Mucosa of stomach (tissue), 1 donor: ENCODE data around the gene RFPL3.

Experiments
- H3K27me3 ChIP-seq: one replicate; pipeline ENCODE4 v1.7.0; 2013; ENCODE audit warnings: mild to moderate bottlenecking, low read length; ENCODE audit not compliant: control insufficient read depth, insufficient read depth
- H3K36me3 ChIP-seq: one replicate; pipeline ENCODE4 v1.7.0; 2013; ENCODE audit warnings: low read length; ENCODE audit not compliant: control insufficient read depth, insufficient read depth
- H3K4me1 ChIP-seq: one replicate; pipeline ENCODE4 v1.7.0; 2013; ENCODE audit warnings: mild to moderate bottlenecking, low read length; ENCODE audit not compliant: control insufficient read depth, insufficient read depth
- H3K4me3 ChIP-seq: one replicate; pipeline ENCODE4 v1.7.0; 2013; ENCODE audit warnings: low read length
- H3K9ac ChIP-seq: one replicate; pipeline ENCODE4 v1.7.0; 2013; ENCODE audit warnings: mild to moderate bottlenecking, low read length, moderate library complexity
- H3K9me3 ChIP-seq: one replicate; pipeline ENCODE4 v1.7.0; 2013; ENCODE audit warnings: mild to moderate bottlenecking, low read length, moderate library complexity; ENCODE audit not compliant: control insufficient read depth
- donor health status: Pancreatic carcinoma.

RFPL3 gene

DNA sequence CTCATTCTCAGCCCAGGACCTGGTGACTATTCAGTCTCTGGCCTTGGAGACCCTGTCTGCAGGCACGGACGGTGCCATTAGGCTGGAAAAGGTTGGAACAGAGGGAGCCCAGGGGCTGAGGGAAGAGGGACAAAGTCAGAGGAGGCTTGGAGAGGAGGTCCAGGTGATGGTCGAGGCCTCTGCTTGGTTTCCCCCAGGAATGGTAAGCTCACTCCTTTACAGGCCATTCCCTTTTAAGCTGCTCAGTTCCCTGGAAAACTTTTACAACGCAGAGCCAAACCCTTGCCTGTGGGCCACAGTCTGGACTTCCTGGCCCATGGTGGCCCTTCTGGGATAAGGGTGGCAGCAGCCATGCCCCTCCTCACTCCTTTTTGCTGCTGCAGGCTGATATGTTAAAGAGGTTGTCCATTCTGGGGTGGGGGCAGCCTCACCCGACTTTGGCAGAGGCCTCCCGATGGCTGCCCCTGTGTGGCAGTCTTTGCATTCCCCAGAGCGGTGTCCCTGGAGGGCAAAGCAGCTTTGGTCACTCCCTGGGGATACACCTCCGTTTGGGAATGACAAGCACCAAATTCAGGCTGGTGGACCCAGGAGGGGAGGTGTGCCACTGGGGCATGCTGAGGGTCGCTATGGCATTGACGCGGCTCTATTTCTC is 34.0 kb upstream of the RFPL3 start:
- no peaks in the 10 kb centered on the region for H3K4me1 ChIP-seq
- no peaks in the 10 kb centered on the region for H3K9me3 ChIP-seq
- no peak overlapping the region for H3K9ac ChIP-seq
- no peak overlapping the region for H3K4me3 ChIP-seq
- no peaks in the 10 kb centered on the region for H3K36me3 ChIP-seq
- H3K27me3 ChIP-seq, result no peaks in the 10 kb centered on the region

- Histone ChIP-seq H3K9me3 (no peaks in the 10 kb centered on the region), H3K27me3 (no peaks in the 10 kb centered on the region)
Measured at GRCh38 chr22:32324505-32325415, 32.9 kb upstream of the RFPL3 start.

GRCh38 chr22:32325416-32325801 is 32.3 kb upstream of the RFPL3 start:
- no peak overlapping the region for H3K4me3 ChIP-seq
- no peaks in the 10 kb centered on the region for H3K9me3 ChIP-seq
- no peak overlapping the region for H3K9ac ChIP-seq
- no peaks in the 10 kb centered on the region for H3K27me3 ChIP-seq
- H3K4me1 ChIP-seq, result no peaks in the 10 kb centered on the region
- no peaks in the 10 kb centered on the region for H3K36me3 ChIP-seq

More at GRCh38 chr22:32324505-32325415, 32.9 kb upstream of the RFPL3 start:
- no peaks in the 10 kb centered on the region for H3K36me3 ChIP-seq
- H3K9ac ChIP-seq, result no peak overlapping the region
- no peak overlapping the region for H3K4me3 ChIP-seq
- H3K4me1 ChIP-seq, result no peaks in the 10 kb centered on the region

DNA sequence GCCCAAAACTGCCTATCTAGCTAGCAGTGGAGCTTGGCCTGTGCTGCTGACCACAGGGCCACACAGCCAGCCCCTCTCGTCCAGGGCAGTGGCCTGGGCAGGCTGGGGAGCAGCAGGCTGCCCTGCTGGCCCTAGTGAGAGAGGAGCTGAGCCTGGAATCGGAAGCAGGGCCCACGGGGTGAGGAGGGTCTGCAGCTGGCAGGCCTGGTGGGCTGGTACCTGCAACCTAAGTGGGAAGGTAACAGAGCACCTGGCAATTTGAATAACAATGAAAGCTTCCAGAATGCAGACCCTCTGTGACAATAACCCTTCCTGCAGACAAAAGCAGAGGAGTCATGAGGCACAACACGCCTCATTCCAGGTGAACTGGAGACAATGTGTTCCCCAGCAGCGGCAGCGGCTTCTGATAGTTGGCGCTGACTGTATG is 31.8 kb upstream of the RFPL3 start:
- Histone ChIP-seq H3K4me1 (no peaks in the 10 kb centered on the region), H3K36me3 (no peaks in the 10 kb centered on the region), H3K27me3 (no peaks in the 10 kb centered on the region), H3K9ac (no peak overlapping the region), H3K4me3 (no peak overlapping the region), H3K9me3 (no peaks in the 10 kb centered on the region)

DNA sequence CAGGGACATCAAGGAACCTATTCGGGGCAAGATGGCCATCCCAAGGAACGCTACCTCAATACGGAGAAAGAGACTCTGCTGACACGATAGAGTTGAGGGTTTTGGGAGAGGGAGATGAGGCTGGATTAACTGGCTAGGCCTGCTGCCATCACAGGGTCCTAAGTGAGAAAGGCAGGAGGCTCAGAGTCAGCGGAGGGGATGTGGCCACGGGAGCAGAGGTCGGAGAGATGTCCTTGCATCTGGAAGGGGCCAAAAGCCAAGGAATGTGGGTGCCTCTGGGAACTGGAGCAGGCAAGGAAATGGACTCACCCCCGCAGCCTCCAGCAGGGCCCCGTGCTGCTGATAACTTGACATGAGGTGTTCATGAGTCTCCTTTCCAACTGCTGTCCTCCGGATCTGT is 31.0 kb upstream of the RFPL3 start:
- H3K27me3 ChIP-seq, result no peaks in the 10 kb centered on the region
- no peak overlapping the region for H3K4me3 ChIP-seq
- no peaks in the 10 kb centered on the region for H3K36me3 ChIP-seq
- no peaks in the 10 kb centered on the region for H3K9me3 ChIP-seq
- H3K4me1 ChIP-seq, result no peaks in the 10 kb centered on the region
- no peak overlapping the region for H3K9ac ChIP-seq

DNA sequence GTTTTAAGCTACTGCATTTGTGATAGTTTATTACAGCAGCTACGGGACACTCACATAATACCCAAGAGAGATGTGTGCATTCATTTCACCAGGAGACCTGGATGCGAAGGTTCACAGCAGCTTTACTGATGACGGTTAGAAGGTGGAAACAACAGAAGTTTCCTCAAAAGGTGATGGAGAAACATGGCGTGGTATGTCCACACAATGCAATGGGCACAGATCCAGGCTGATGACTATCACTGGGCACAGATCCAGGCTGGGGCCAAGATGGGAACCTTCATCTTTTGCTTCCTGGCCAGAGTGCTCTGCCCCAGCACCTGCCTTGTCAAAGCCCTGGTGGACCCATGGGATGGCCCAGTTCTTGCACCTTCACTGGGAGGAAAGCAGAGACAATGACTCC is 30.6 kb upstream of the RFPL3 start:
- Histone ChIP-seq H3K4me1 (no peaks in the 10 kb centered on the region), H3K4me3 (no peak overlapping the region), H3K36me3 (no peaks in the 10 kb centered on the region), H3K27me3 (no peaks in the 10 kb centered on the region), H3K9me3 (no peaks in the 10 kb centered on the region), H3K9ac (no peak overlapping the region)

- H3K27me3 ChIP-seq, result no peaks in the 10 kb centered on the region
- no peaks in the 10 kb centered on the region for H3K4me1 ChIP-seq
- H3K36me3 ChIP-seq, result no peaks in the 10 kb centered on the region
Measured at GRCh38 chr22:32327596-32328171, 30.0 kb upstream of the RFPL3 start.

DNA sequence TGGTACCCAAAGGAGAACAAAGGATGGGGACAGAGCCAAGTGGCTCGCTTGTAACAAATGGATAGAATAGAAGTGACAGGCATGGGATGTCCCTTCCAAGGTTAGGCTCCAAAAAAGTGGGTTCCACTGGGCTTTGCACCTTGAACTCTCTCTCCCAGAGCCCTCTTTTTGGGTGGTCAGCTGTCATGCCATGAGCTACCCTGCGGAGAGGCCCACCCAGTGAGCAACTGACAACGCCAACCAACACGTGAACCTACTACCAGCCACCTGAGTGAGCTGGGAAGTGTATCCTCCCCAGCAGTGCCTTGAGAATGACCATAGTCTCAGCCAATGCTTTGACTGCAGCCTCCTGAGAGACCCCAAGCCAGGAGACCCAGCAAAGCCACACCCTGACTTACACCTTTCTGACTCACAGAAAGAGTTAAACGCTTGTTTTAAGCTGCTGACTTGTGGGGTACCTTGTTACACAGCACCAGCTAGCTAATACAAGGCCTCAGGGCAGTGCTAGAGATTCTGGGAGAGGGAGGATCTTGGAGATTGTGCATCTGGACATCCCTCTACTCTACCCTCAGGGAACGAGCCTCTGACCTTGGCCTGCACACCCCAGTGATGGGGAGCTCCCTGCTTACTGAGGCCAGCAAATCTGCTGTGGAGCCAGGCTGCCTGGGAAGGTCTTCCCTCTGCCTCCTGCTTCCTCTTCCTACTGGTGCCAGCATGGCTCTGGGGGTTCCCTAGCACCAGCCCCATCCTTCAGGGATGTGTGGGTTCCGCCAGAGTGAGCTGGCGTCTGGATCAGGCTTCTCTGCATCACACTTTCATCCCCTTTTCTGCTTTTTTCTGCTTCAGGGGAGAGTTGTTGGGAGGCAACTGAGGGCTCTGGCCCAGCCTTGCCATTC is 29.1 kb upstream of the RFPL3 start:
- no peaks in the 10 kb centered on the region for H3K36me3 ChIP-seq

More at GRCh38 chr22:32327596-32328171, 30.0 kb upstream of the RFPL3 start:
- Histone ChIP-seq H3K4me3 (no peak overlapping the region), H3K9me3 (no peaks in the 10 kb centered on the region), H3K9ac (no peak overlapping the region)

DNA sequence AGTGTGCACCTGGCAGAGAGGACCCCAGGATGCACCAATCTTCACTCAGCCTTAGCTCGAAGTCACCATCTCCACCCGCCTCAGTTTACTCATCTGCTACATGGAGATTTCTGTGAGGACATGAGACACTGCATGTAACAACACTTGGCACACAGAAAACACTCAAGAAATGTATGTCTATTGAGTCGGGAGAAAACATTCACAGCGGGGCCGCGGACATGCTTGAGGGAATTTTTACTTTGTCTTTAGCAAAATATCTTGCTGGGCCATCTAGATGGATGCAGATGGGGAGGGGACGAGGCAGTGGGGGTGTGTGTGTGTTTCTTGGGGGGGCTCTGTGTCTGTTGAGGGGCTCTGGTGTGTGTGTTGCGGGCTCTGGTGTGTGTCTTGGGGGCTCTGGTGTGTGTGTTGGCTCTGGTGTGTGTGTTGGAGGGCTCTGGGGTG is 28.4 kb upstream of the RFPL3 start:
- Histone ChIP-seq H3K27me3 (peaks cover 7% of the 10 kb centered on the region), H3K9ac (no peak overlapping the region), H3K36me3 (no peaks in the 10 kb centered on the region), H3K4me1 (no peaks in the 10 kb centered on the region), H3K4me3 (no peak overlapping the region), H3K9me3 (no peaks in the 10 kb centered on the region)

More for the DNA sequence above, 29.1 kb upstream of the RFPL3 start:
- Histone ChIP-seq H3K4me1 (no peaks in the 10 kb centered on the region), H3K9ac (no peak overlapping the region), H3K27me3 (peaks cover 6% of the 10 kb centered on the region), H3K9me3 (no peaks in the 10 kb centered on the region), H3K4me3 (no peak overlapping the region)

DNA sequence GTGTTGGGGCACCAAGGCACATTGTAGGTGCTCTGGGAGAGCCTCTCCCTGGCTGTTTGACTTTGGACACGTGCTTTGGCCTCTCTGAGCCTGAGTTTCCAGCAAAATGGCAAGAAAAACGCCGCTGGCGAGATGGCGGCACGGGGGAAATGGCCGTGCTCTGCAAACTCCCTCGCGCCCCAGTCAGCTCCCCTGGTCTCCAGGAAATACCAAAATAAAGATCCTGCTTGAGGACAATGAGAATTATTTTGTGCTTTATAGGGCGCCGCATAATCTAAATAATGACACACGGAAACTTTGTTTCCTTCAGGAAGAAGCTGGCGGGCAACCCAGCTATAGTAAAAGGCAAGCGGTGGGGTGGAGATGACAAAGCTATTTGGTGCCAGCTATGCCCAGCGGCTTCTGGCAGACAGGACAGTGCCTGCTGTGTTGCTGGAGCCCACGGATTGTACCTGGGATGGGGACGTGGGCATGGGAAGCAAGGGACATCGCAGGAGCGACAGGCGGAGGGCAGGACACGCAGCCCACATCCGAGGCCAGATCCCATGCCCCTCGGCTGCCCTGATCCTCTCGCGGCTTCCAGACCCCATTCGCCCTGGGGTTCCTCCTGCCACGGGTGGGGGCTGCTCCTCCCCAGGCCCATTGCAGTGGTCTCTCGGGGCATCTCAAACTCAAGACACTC is 26.3 kb upstream of the RFPL3 start:
- Histone ChIP-seq H3K27me3 (peaks cover 7% of the 10 kb centered on the region), H3K4me3 (no peak overlapping the region), H3K4me1 (no peaks in the 10 kb centered on the region), H3K36me3 (no peaks in the 10 kb centered on the region), H3K9me3 (no peaks in the 10 kb centered on the region), H3K9ac (no peak overlapping the region)
